Measurements from ENCODE around the gene HENMT1. TPM values are rescaled to one million over a fixed set of nuclear protein-coding genes. Genes with fewer than 3 reads are reported as not detected.

The HENMT1 gene
- polyA plus RNA-seq (2013, experiment 1 of 2), result 7.0 TPM
- polyA plus RNA-seq (2013, experiment 2 of 2), result 6.8 TPM

DNA sequence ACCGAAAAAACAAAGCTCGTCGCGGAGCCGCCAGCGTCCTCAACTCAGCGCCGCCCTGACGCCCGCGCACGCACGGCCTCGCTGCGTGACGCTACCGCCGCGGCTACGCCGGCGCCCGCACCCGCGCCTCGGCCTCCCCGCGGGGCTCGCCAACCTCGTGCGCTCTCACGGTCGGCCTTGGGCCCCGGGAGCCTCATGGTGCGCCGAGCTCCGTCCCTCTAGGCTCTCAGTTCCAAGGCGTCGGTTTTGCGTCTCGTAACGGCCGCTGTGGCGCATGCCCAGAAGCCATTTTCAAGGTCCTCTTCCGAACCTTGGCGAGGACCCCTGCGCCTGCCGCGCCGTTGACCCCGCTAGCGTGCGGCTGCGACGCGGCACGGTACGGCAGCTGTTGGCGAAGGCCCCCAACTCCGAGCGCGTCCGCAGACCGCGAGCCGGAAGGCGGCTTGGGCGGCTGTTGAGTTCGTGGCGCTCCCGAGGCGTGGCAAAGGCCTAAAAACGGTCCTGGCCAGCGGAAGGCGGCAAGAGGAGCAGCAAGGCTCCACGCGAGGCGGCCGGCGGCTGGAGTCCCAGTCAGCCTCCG, at the start of gene HENMT1:
HENMT1 (minus strand) TSS at position 64 of the 580 bp plus-strand sequence. CDS start 1,209 bp downstream, outside the sequence.
- H3K27ac ChIP-seq (ENCODE audit: low read depth, low read length), result no peak within 1 kb of the TSS
- peak; percentile 82 for DNase-seq
- WGBS (ENCODE audit: extremely low coverage, insufficient coverage, low lambda C conversion rate), result no CpG with 5 or more reads among the region's 81 CpGs

DNA sequence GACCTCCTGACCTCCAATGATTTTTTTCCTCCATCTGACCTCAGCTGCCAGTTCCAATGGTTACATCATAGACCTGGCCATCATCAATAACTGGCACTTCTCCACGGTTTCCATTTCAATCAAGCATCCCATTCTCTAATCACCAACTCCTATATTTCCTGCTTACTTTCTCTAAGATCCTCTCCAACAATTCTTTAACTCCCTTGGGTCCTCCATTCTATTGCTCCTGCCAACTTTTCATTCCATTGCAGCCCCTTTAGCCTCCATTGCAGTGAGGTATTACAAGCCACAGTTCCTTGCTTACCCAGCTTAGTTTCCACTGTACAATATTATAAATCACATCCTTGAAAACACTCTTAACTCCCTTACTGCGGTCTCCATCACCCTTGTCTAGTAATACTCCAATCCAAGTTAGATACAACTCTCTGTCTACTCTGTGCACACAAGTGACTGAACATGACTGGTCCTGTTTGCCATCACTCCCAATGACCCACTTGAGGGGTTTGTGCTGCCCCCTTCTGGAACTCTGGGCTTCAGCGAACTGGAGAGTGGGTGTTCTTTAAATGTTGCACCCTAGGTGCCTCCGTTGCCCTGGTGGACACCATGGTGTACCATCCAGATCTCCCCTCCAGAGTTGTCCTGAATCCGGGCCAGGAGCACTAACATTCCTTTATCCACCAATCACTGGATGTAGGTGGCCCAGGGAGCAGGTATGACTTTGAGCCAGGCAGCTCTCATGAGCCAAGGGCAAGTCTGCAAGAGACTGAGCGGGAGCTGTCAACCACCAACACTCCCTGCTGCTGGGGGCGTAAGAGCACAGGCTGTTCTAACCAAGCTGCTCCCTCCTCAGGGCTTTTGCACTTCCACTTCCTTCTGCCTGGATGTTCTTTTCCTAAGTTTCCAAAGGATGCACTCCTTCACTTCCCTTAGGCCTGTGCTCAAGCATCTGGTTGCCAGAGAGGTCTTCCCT, 48.1 kb upstream of the HENMT1 start:
- Histone ChIP-seq H3K56ac (ENCODE audit: low read length) (no peak overlapping the region), H3K27ac (ENCODE audit: low read depth, low read length) (no peak overlapping the region), H3K4me1 (ENCODE audit: control insufficient read depth, low read depth, low read length) (no peaks in the 10 kb centered on the region), H3K79me2 (ENCODE audit: control insufficient read depth, insufficient read depth, low read length) (no peaks in the 10 kb centered on the region), H4K8ac (ENCODE audit: low read depth, low read length) (no peak overlapping the region), H4K5ac (ENCODE audit: low read length) (no peak overlapping the region), H3K9ac (ENCODE audit: low read length) (no peak overlapping the region), H3K79me1 (ENCODE audit: low read length) (no peaks in the 10 kb centered on the region), H2BK120ac (ENCODE audit: low read depth, low read length) (no peak overlapping the region), H3K4me3 (ENCODE audit: low read length) (no peak overlapping the region), H2BK5ac (ENCODE audit: low read length) (no peak overlapping the region), H3K27me3 (ENCODE audit: insufficient read depth, low read length, poor library complexity) (no peaks in the 10 kb centered on the region), H3K36me3 (ENCODE audit: control insufficient read depth, insufficient read depth, low read length) (no peaks in the 10 kb centered on the region), H3K4me2 (ENCODE audit: low read length) (no peak overlapping the region), H3K18ac (ENCODE audit: low read length) (no peak overlapping the region), H3K23ac (ENCODE audit: low read length) (no peak overlapping the region), H2BK15ac (replicated peaks; ENCODE audit: low read depth) (no peak overlapping the region), H2AK5ac (ENCODE audit: low read length) (no peak overlapping the region), H3K4ac (ENCODE audit: low read depth, low read length) (no peak overlapping the region)
- no CpG with 5 or more reads among the region's 7 CpGs for WGBS (ENCODE audit: extremely low coverage, insufficient coverage, low lambda C conversion rate)
- DNase-seq, result peak; percentile 71

More for the DNA sequence above, at the start of gene HENMT1:
- peak within 1 kb of the TSS; percentile 42 for H3K4me2 ChIP-seq (ENCODE audit: low read length)
- H2BK120ac ChIP-seq (ENCODE audit: low read depth, low read length), result no peak within 1 kb of the TSS
- H3K79me1 ChIP-seq (ENCODE audit: low read length), result no peaks in the 10 kb centered on the region
- peak within 1 kb of the TSS; percentile 9 for H3K4ac ChIP-seq (ENCODE audit: low read depth, low read length)
- H3K9ac ChIP-seq (ENCODE audit: low read length), result peak within 1 kb of the TSS; percentile 69
- no peaks in the 10 kb centered on the region for H3K36me3 ChIP-seq (ENCODE audit: control insufficient read depth, insufficient read depth, low read length)
- H3K79me2 ChIP-seq (ENCODE audit: control insufficient read depth, insufficient read depth, low read length), result no peaks in the 10 kb centered on the region
- H3K18ac ChIP-seq (ENCODE audit: low read length), result peak within 1 kb of the TSS; percentile 12
- peak within 1 kb of the TSS; percentile 98 for H3K56ac ChIP-seq (ENCODE audit: low read length)
- peak within 1 kb of the TSS; percentile 89 for H3K23ac ChIP-seq (ENCODE audit: low read length)
- H3K4me3 ChIP-seq (ENCODE audit: low read length), result peak within 1 kb of the TSS; percentile 8
- no peaks in the 10 kb centered on the region for H3K4me1 ChIP-seq (ENCODE audit: control insufficient read depth, low read depth, low read length)
- H4K5ac ChIP-seq (ENCODE audit: low read length), result peak within 1 kb of the TSS; percentile 56
- no peaks in the 10 kb centered on the region for H3K27me3 ChIP-seq (ENCODE audit: insufficient read depth, low read length, poor library complexity)
- H2AK5ac ChIP-seq (ENCODE audit: low read length), result no peak within 1 kb of the TSS
- no peak within 1 kb of the TSS for H2BK15ac ChIP-seq (replicated peaks; ENCODE audit: low read depth)
- no peak within 1 kb of the TSS for H4K8ac ChIP-seq (ENCODE audit: low read depth, low read length)
- no peak within 1 kb of the TSS for H2BK5ac ChIP-seq (ENCODE audit: low read length)

DNA sequence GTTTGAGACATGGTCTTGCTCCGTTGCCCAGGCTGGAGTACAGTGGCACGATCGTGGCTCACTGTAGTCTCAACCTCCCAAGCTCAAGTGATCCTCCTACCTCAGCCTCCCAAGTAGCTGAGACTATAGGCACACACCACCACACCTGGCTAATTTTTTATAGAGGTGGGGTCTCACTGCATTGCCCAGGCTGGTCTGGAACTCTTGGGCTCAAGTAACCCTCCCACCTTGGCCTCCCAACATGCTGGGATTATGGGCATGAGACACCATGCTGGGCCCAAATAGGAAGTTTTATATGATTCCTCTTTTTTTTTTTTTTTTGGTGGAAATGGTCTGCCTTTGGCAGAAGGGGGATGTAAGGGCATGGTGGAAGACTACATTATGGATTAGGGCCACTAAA, 45.8 kb upstream of the HENMT1 start:
- Histone ChIP-seq H2AK5ac (ENCODE audit: low read length) (no peak overlapping the region), H3K23ac (ENCODE audit: low read length) (no peak overlapping the region), H4K5ac (ENCODE audit: low read length) (no peak overlapping the region), H3K4ac (ENCODE audit: low read depth, low read length) (no peak overlapping the region), H3K4me3 (ENCODE audit: low read length) (no peak overlapping the region), H3K9ac (ENCODE audit: low read length) (no peak overlapping the region), H3K36me3 (ENCODE audit: control insufficient read depth, insufficient read depth, low read length) (no peaks in the 10 kb centered on the region), H3K27ac (ENCODE audit: low read depth, low read length) (no peak overlapping the region), H3K18ac (ENCODE audit: low read length) (no peak overlapping the region), H4K8ac (ENCODE audit: low read depth, low read length) (no peak overlapping the region), H3K4me1 (ENCODE audit: control insufficient read depth, low read depth, low read length) (no peaks in the 10 kb centered on the region), H2BK120ac (ENCODE audit: low read depth, low read length) (no peak overlapping the region), H3K4me2 (ENCODE audit: low read length) (no peak overlapping the region), H3K79me2 (ENCODE audit: control insufficient read depth, insufficient read depth, low read length) (no peaks in the 10 kb centered on the region), H3K79me1 (ENCODE audit: low read length) (no peaks in the 10 kb centered on the region), H3K27me3 (ENCODE audit: insufficient read depth, low read length, poor library complexity) (no peaks in the 10 kb centered on the region), H2BK5ac (ENCODE audit: low read length) (no peak overlapping the region), H2BK15ac (replicated peaks; ENCODE audit: low read depth) (no peak overlapping the region), H3K56ac (ENCODE audit: low read length) (no peak overlapping the region)
- no CpG with 5 or more reads among the region's 3 CpGs for WGBS (ENCODE audit: extremely low coverage, insufficient coverage, low lambda C conversion rate)
- DNase-seq, result no peak

DNA sequence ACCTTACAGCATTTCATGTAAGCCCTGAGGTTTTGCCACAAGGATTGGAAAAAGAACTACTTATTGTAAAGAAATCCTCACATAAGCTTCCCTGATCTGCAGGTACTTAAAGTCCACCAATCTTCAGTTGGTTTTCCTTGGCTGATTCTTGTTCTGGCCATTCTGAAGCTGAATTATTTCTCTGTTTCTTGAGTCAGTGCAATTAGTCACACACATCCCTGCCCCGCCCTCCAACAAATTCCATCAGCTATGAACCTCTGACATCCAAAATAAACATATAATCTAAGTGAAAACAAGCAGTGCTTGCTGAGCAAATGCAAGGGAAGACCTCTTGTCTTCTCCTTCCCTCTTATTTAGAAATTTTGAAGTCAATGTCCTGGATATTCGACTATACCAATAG, 43.6 kb upstream of the HENMT1 start:
- Histone ChIP-seq H3K56ac (ENCODE audit: low read length) (no peak overlapping the region), H3K18ac (ENCODE audit: low read length) (no peak overlapping the region), H2BK15ac (replicated peaks; ENCODE audit: low read depth) (no peak overlapping the region), H3K4me2 (ENCODE audit: low read length) (no peak overlapping the region), H3K23ac (ENCODE audit: low read length) (no peak overlapping the region), H3K9ac (ENCODE audit: low read length) (no peak overlapping the region), H4K8ac (ENCODE audit: low read depth, low read length) (no peak overlapping the region), H3K27ac (ENCODE audit: low read depth, low read length) (no peak overlapping the region), H2BK120ac (ENCODE audit: low read depth, low read length) (no peak overlapping the region), H2BK5ac (ENCODE audit: low read length) (no peak overlapping the region), H3K36me3 (ENCODE audit: control insufficient read depth, insufficient read depth, low read length) (peaks cover 5% of the 10 kb centered on the region), H4K5ac (ENCODE audit: low read length) (no peak overlapping the region), H3K4ac (ENCODE audit: low read depth, low read length) (no peak overlapping the region), H3K79me2 (ENCODE audit: control insufficient read depth, insufficient read depth, low read length) (no peaks in the 10 kb centered on the region), H3K27me3 (ENCODE audit: insufficient read depth, low read length, poor library complexity) (no peaks in the 10 kb centered on the region), H3K79me1 (ENCODE audit: low read length) (no peaks in the 10 kb centered on the region), H3K4me3 (ENCODE audit: low read length) (no peak overlapping the region), H3K4me1 (ENCODE audit: control insufficient read depth, low read depth, low read length) (no peaks in the 10 kb centered on the region), H2AK5ac (ENCODE audit: low read length) (no peak overlapping the region)
- DNase-seq, result no peak
- WGBS (ENCODE audit: extremely low coverage, insufficient coverage, low lambda C conversion rate), result no CpG with 5 or more reads among the region's 2 CpGs

DNA sequence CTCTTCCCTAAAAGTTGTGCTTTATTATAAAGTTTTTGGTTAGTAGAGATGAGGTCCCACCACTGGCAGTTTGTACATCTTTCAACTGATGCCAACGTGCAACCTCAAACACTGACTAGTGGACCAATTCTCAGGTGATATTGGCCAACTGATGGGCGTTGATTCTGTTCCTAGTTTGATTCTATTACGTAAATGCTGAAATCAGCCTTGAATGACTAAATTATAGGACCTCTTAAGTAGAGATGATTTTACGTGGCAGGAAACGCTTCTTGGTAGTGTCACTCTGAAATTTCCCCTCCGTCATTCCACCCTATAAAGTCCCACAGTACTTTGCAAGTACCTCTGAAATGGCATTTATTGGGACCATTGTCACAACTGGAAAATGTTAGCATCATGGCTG, 43.0 kb upstream of the HENMT1 start:
- Histone ChIP-seq H3K23ac (ENCODE audit: low read length) (no peak overlapping the region), H3K4me1 (ENCODE audit: control insufficient read depth, low read depth, low read length) (no peaks in the 10 kb centered on the region), H2BK5ac (ENCODE audit: low read length) (no peak overlapping the region), H3K4me3 (ENCODE audit: low read length) (no peak overlapping the region), H3K9ac (ENCODE audit: low read length) (no peak overlapping the region), H4K5ac (ENCODE audit: low read length) (no peak overlapping the region), H3K27ac (ENCODE audit: low read depth, low read length) (no peak overlapping the region), H3K4me2 (ENCODE audit: low read length) (no peak overlapping the region), H2BK15ac (replicated peaks; ENCODE audit: low read depth) (no peak overlapping the region), H3K79me2 (ENCODE audit: control insufficient read depth, insufficient read depth, low read length) (no peaks in the 10 kb centered on the region), H3K27me3 (ENCODE audit: insufficient read depth, low read length, poor library complexity) (no peaks in the 10 kb centered on the region), H2BK120ac (ENCODE audit: low read depth, low read length) (no peak overlapping the region), H2AK5ac (ENCODE audit: low read length) (no peak overlapping the region), H3K4ac (ENCODE audit: low read depth, low read length) (no peak overlapping the region), H3K79me1 (ENCODE audit: low read length) (no peaks in the 10 kb centered on the region), H3K18ac (ENCODE audit: low read length) (no peak overlapping the region), H3K36me3 (ENCODE audit: control insufficient read depth, insufficient read depth, low read length) (peaks cover 5% of the 10 kb centered on the region), H3K56ac (ENCODE audit: low read length) (no peak overlapping the region), H4K8ac (ENCODE audit: low read depth, low read length) (no peak overlapping the region)
- no CpG with 5 or more reads among the region's 6 CpGs for WGBS (ENCODE audit: extremely low coverage, insufficient coverage, low lambda C conversion rate)
- no peak for DNase-seq

Data from mesendoderm (in vitro differentiated cells).